ENCODE results near the gene TMEM14A.

TMEM14A gene

GRCh38 chr6:52733172-52733571 is 62.3 kb downstream of the TMEM14A start:
- H3K27me3 Mint-ChIP-seq: no peaks in the 10 kb centered on the region
- H3K9me3 Mint-ChIP-seq: no peaks in the 10 kb centered on the region
- H3K4me1 Mint-ChIP-seq: no peaks in the 10 kb centered on the region
- H3K4me3 Mint-ChIP-seq: no peak overlapping the region
- H3K36me3 Mint-ChIP-seq: no peaks in the 10 kb centered on the region
- H3K27ac Mint-ChIP-seq: no peak overlapping the region

GRCh38 chr6:52734072-52734471 is 63.2 kb downstream of the TMEM14A start:
- Mint-ChIP-seq H3K4me1 (no peaks in the 10 kb centered on the region), H3K27me3 (no peaks in the 10 kb centered on the region), H3K27ac (no peak overlapping the region), H3K9me3 (no peaks in the 10 kb centered on the region), H3K36me3 (no peaks in the 10 kb centered on the region), H3K4me3 (no peak overlapping the region)

GRCh38 chr6:52735071-52735470 is 64.2 kb downstream of the TMEM14A start:
- no peaks in the 10 kb centered on the region for H3K4me1 Mint-ChIP-seq
- H3K27me3 Mint-ChIP-seq: no peaks in the 10 kb centered on the region
- H3K9me3 Mint-ChIP-seq: no peaks in the 10 kb centered on the region
- H3K4me3 Mint-ChIP-seq: no peak overlapping the region
- H3K36me3 Mint-ChIP-seq: no peaks in the 10 kb centered on the region
- H3K27ac Mint-ChIP-seq: no peak overlapping the region

- no peaks in the 10 kb centered on the region for H3K27me3 Mint-ChIP-seq
- H3K36me3 Mint-ChIP-seq: no peaks in the 10 kb centered on the region
- no peaks in the 10 kb centered on the region for H3K4me1 Mint-ChIP-seq
- H3K27ac Mint-ChIP-seq: no peak overlapping the region
- H3K4me3 Mint-ChIP-seq: no peak overlapping the region
- peaks cover 7% of the 10 kb centered on the region for H3K9me3 Mint-ChIP-seq
Measured at GRCh38 chr6:52736145-52736544, 65.2 kb downstream of the TMEM14A start.

Measured in activated naive CD4-positive, alpha-beta T cell treated with anti-CD3 and anti-CD28 coated beads, Interleukin-2, amount 50 U/mL, for 24 hours (primary cell).